NCI-H2227 (cell line): ENCODE measurements around the gene SPAG9.

ENCODE experiments used
- DNase-seq: peaks from one replicate; lab custom pipeline; 2025; ENCODE audit not compliant: unreplicated experiment; lab: John Stamatoyannopoulos, UW

SPAG9 gene

GRCh38 chr17:51120739-51121619 lies at the start of gene SPAG9:
SPAG9 (minus strand) TSS chr17:51120868; CDS start chr17:51120656, 212 bp downstream.
- DNase-seq: peak; percentile 98

- no peak for DNase-seq
Observed at GRCh38 chr17:51169340-51169739, 48.7 kb upstream of the SPAG9 start.

- DNase-seq: peak; percentile 80
Observed at GRCh38 chr17:51166987-51167931, 46.6 kb upstream of the SPAG9 start.

- peak; percentile 94 for DNase-seq
Observed at GRCh38 chr17:51166198-51166986, 45.7 kb upstream of the SPAG9 start, which contains the start of gene NME2. NME2 (plus strand) TSS chr17:51166411; CDS start chr17:51166831, 420 bp downstream.

GRCh38 chr17:51165680-51166197 lies 45.1 kb upstream of the SPAG9 start:
- DNase-seq: peak; percentile 70

- peak; percentile 46 for DNase-seq
Observed at GRCh38 chr17:51164911-51165679, 44.4 kb upstream of the SPAG9 start.

GRCh38 chr17:51161541-51161940 lies 40.9 kb upstream of the SPAG9 start:
- DNase-seq: no peak

- no peak for DNase-seq
Observed at GRCh38 chr17:51159604-51160003, 38.9 kb upstream of the SPAG9 start.

- DNase-seq: no peak
Observed at GRCh38 chr17:51155416-51155815, 34.7 kb upstream of the SPAG9 start.

- DNase-seq: no peak
Observed at GRCh38 chr17:51154176-51154575, 33.5 kb upstream of the SPAG9 start.

- DNase-seq: peak; percentile 99
Observed at GRCh38 chr17:51153210-51154072, 32.8 kb upstream of the SPAG9 start, which contains the start of gene NME1. NME1 (plus strand) TSS chr17:51153559; CDS start chr17:51155655, 2,096 bp downstream.

GRCh38 chr17:51152766-51153209 lies 32.1 kb upstream of the SPAG9 start:
- DNase-seq: peak; percentile 57

GRCh38 chr17:51150932-51151331 lies 30.3 kb upstream of the SPAG9 start:
- no peak for DNase-seq

GRCh38 chr17:51149163-51149562 lies 28.5 kb upstream of the SPAG9 start:
- no peak for DNase-seq

GRCh38 chr17:51147650-51148049 lies 27.0 kb upstream of the SPAG9 start:
- no peak for DNase-seq

- peak; percentile 40 for DNase-seq
Observed at GRCh38 chr17:51144266-51145022, 23.8 kb upstream of the SPAG9 start.

- DNase-seq: no peak
Observed at GRCh38 chr17:51142597-51142996, 21.9 kb upstream of the SPAG9 start.

GRCh38 chr17:51135956-51136355 lies 15.3 kb upstream of the SPAG9 start:
- no peak for DNase-seq
